Peyer's patch (tissue), 4 donors: ENCODE results near the gene REP15. TPM values are rescaled to one million over a fixed set of nuclear protein-coding genes. Genes with fewer than 3 reads are reported as not detected.

Experiments
- DNase-seq, 3 donors: peaks; one replicate each; pipeline ENCODE4 v3.0.0-alpha.2; 2017 to 2019
- H3K27ac ChIP-seq, 4 donors: fragments of 200-600 bp; sonication (generic); one replicate each; pipeline ENCODE4 v1.5.1; 2016 to 2019
- H3K27me3 ChIP-seq, 2 donors: fragments of 200-600 bp; sonication (generic); one replicate each; pipeline ENCODE4 v1.5.1; 2019
- H3K36me3 ChIP-seq, 3 donors: fragments of 200-600 bp; sonication (generic); one replicate each; pipeline ENCODE4 v1.5.1; 2016 to 2019
- H3K4me1 ChIP-seq, 4 donors: fragments of 200-600 bp; sonication (generic); one replicate each; pipeline ENCODE4 v1.5.1; 2016 to 2019
- H3K4me3 ChIP-seq, 4 donors: fragments of 200-600 bp; sonication (generic); 1 replicate in 3 of 4; 2 replicates in 1 of 4; pipeline ENCODE4 v1.5.1; 2016 to 2019; ENCODE audit warnings: mild to moderate bottlenecking in 1 of 4
- H3K9me3 ChIP-seq, 4 donors: fragments of 200-600 bp; sonication (generic); one replicate each; pipeline ENCODE4 v1.5.1; 2016 to 2019; ENCODE audit warnings: mild to moderate bottlenecking in 1 of 4
- POLR2A ChIP-seq, 2 donors: fragments of 450-650 bp; IDR thresholded peaks; one replicate each; pipeline ENCODE4 v1.5.1; 2017; ENCODE audit warnings: antibody characterized with exemption in 2 of 2, mild to moderate bottlenecking in 2 of 2, moderate library complexity in 2 of 2
- total RNA-seq, 4 donors: library from RNA; depleted of rRNA; stranded (reverse); fragments of >200 nt; gene quantifications; one replicate each; pipeline ENCODE4 v1.1.0, GENCODE V29; 2016
- TF ChIP-seq, protein P1 (sequence below), 6 experiments: fragments of 450-650 bp in 4 of 6; fragments of 200-600 bp in 2 of 6; sonication (generic) in 1 of 6; IDR thresholded peaks; one replicate each; pipeline ENCODE4 v1.5.1; 2017 to 2019; ENCODE audit warnings: antibody characterized with exemption in 6 of 6, mild to moderate bottlenecking in 3 of 6, moderate library complexity in 1 of 6

Gene REP15
- total RNA-seq, 4 donors from 2014 or later = 14.3 to 23.8 (median 17.9) TPM

DNA sequence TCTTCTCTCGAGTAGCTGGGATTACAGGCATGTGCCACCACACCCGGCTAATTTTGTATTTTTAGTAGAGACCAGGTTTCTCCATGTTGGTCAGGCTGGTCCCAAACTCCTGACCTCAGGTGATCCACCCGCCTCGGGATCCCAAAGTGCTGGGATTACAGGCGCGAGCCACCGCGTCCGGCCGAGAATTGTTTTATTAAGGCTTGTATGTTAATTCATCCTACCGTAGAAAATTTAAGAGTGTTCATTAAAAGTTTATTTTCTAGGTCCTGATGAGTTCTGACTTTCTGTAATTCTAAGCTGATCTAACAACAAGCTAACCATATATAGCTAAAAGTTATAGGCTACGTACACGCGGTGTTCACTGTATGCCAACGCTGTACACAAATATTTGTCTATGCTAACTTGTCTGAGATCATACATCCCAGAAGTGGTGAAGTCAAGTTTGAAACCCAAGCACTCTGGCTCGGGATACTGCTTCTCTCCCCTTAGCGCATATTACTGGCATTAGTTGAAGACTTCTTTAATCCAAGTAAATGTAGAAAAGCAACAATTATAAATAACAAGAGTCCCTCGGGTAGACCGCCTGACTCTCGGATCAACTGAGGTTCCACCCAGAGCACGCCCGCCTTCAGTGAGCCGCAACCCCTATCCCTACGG, 13.8 kb downstream of the REP15 start:
- H3K4me1 ChIP-seq = peaks cover 0 to 10% (median 4%) of the 10 kb centered on the region in 4 donors
- peaks cover 0 to 4% (median 0%) of the 10 kb centered on the region in 3 donors for H3K36me3 ChIP-seq
- peak in 1 of 3 donors; percentile 17 for DNase-seq
- no peaks in the 10 kb centered on the region for H3K27me3 ChIP-seq
- H3K27ac ChIP-seq = peak overlapping the region; percentile 52 to 87 (median 82)
- TF ChIP-seq POLR2A (IDR thresholded peaks at IDR 0.05) = no peak
- TF ChIP-seq, protein P1, sequence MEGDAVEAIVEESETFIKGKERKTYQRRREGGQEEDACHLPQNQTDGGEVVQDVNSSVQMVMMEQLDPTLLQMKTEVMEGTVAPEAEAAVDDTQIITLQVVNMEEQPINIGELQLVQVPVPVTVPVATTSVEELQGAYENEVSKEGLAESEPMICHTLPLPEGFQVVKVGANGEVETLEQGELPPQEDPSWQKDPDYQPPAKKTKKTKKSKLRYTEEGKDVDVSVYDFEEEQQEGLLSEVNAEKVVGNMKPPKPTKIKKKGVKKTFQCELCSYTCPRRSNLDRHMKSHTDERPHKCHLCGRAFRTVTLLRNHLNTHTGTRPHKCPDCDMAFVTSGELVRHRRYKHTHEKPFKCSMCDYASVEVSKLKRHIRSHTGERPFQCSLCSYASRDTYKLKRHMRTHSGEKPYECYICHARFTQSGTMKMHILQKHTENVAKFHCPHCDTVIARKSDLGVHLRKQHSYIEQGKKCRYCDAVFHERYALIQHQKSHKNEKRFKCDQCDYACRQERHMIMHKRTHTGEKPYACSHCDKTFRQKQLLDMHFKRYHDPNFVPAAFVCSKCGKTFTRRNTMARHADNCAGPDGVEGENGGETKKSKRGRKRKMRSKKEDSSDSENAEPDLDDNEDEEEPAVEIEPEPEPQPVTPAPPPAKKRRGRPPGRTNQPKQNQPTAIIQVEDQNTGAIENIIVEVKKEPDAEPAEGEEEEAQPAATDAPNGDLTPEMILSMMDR (IDR thresholded peaks at IDR 0.05) = no peak
- H3K9me3 ChIP-seq = no peaks in the 10 kb centered on the region
- H3K4me3 ChIP-seq = peak overlapping the region; percentile 82 to 100 (median 84)

DNA sequence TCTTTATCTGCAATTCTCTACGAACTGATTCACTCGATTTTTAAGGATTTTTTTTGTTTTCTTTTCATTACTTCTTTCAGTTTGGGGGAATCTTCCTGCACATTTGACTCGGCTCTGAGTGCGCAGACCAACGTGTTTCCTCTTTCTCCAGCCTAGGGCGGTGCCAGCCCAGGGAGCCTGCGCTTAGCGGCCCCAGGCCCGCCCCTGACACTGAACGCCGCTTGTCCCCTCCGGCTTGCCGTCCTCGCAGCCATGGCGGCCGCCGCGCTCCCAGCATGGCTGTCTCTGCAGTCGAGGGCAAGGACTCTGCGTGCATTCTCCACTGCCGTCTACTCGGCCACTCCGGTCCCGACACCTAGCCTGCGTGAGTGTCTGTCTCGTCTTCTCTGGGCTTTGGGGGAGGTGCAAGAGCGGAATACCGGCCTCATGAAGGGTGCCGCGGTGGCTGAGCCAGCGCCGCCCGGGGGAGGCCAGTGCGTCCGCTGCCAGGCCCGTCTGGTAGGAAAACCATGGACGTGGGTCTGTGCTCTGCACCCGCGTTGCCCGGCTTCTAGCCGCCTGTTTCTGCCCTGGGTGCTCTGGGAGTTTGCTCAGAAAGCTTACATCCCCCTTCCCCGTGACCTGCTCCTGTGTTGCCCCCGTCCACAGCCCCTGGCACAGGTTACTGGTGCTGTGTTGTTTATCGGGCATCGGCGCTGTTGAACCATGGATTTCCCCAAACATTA, 14.5 kb downstream of the REP15 start, which contains the start of gene MRPS35:
MRPS35 (plus strand) TSS at position 241 of the 725 bp plus-strand sequence; CDS start at position 253, 12 bp downstream.
- peak; percentile 44 to 46 for TF ChIP-seq POLR2A (IDR thresholded peaks at IDR 0.05)
- TF ChIP-seq, protein P1 (IDR thresholded peaks at IDR 0.05) = peak in 1 of 6 experiments; percentile 2
- Histone ChIP-seq H3K9me3 (no peaks in the 10 kb centered on the region), H3K4me3 (peak within 1 kb of the TSS; percentile 82 to 100 (median 84)), H3K4me1 (peaks cover 0 to 10% (median 4%) of the 10 kb centered on the region in 4 donors), H3K36me3 (peaks cover 0 to 8% (median 0%) of the 10 kb centered on the region in 3 donors), H3K27me3 (no peaks in the 10 kb centered on the region), H3K27ac (peak within 1 kb of the TSS; percentile 52 to 87 (median 82))
- peak; percentile 88 to 96 (median 95) for DNase-seq

DNA sequence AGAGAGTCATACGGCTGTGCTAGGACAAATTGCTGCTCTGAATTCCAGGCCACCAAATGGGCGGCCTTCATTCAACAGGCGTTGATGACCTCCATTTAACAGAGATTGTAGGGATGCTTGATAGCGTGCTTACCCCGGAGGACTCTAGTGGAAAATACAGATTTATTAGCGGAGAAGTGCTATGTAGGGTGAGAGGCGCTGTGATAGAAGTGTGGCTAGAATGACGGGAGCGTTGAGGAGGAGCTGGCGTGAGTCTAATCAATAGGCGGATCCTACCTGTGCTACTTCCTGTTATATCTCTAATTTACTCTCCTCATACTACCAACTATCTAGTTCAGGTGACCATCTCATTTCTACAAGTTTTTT, 15.1 kb downstream of the REP15 start:
- TF ChIP-seq, protein P1 (IDR thresholded peaks at IDR 0.05) = no peak
- TF ChIP-seq POLR2A (IDR thresholded peaks at IDR 0.05) = no peak
- Histone ChIP-seq H3K4me1 (peaks cover 0 to 10% (median 4%) of the 10 kb centered on the region in 4 donors), H3K9me3 (no peaks in the 10 kb centered on the region), H3K27me3 (no peaks in the 10 kb centered on the region), H3K4me3 (peak overlapping the region; percentile 82 to 100 (median 84)), H3K36me3 (peaks cover 0 to 12% (median 0%) of the 10 kb centered on the region in 3 donors), H3K27ac (peak overlapping the region; percentile 52 to 87 (median 82))
- DNase-seq = no peak

DNA sequence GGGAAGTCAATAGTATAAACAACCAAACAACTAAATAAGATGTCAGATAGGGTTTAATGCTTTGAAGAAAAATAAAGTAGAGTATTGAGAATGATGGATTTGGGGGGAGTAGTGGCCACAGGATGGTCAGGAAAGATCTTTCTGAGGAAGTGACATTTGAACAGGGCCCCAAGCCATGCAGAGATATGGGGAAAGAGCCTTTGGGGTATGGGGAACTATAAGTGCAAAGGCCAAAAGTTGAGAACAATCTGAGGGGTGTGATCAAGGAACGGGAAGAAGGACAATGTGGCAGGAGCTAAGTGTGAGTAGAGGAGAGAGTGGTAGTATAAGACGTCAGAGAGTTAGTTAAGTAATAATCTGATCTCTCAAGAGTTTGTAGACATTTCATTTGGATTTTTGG, 15.7 kb downstream of the REP15 start:
- no peak for DNase-seq
- no peak for TF ChIP-seq POLR2A (IDR thresholded peaks at IDR 0.05)
- TF ChIP-seq, protein P1 (IDR thresholded peaks at IDR 0.05) = no peak
- H3K27ac ChIP-seq = no peak overlapping the region
- H3K36me3 ChIP-seq = peaks cover 0 to 18% (median 0%) of the 10 kb centered on the region in 3 donors
- no peaks in the 10 kb centered on the region for H3K9me3 ChIP-seq
- peaks cover 0 to 10% (median 4%) of the 10 kb centered on the region in 4 donors for H3K4me1 ChIP-seq
- peak overlapping the region in 2 of 4 donors; percentile 82 to 84 for H3K4me3 ChIP-seq
- H3K27me3 ChIP-seq = no peaks in the 10 kb centered on the region

DNA sequence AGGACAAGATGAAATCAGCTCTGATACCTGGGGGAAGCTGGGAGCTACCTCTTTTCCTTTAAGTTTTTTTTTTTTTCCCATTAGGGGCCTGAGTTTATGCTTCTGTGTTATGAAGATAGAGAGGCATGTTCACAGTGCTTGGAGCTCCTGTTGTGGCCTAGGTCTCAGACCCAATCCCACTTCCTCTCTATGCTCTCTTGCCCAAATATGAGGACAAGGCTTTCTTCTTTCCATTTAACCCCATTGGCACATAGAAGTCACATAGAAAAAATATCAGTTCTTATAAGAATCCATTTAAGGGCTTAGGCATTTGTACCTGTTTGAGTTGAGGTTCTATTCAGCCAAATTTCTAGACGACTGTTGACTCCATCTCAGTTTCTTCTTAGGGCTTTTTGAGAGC, 27.0 kb downstream of the REP15 start:
- no peak overlapping the region for H3K4me3 ChIP-seq
- TF ChIP-seq POLR2A (IDR thresholded peaks at IDR 0.05) = no peak
- TF ChIP-seq, protein P1 (IDR thresholded peaks at IDR 0.05) = no peak
- no peaks in the 10 kb centered on the region for H3K9me3 ChIP-seq
- H3K36me3 ChIP-seq = peaks cover 0 to 72% (median 4%) of the 10 kb centered on the region in 3 donors
- H3K27ac ChIP-seq = no peak overlapping the region
- DNase-seq = no peak
- H3K4me1 ChIP-seq = no peaks in the 10 kb centered on the region
- H3K27me3 ChIP-seq = no peaks in the 10 kb centered on the region
